ENCODE results near the gene ATG16L1. TPM values are rescaled to one million over a fixed set of nuclear protein-coding genes. Genes with fewer than 3 reads are reported as not detected.
A peak's percentile ranks its signal among the peaks of the same experiment; 100 is the strongest.

The ATG16L1 gene
- polyA plus RNA-seq, 3 donors, result 3.3 to 22.9 (median 4.3) TPM

DNA sequence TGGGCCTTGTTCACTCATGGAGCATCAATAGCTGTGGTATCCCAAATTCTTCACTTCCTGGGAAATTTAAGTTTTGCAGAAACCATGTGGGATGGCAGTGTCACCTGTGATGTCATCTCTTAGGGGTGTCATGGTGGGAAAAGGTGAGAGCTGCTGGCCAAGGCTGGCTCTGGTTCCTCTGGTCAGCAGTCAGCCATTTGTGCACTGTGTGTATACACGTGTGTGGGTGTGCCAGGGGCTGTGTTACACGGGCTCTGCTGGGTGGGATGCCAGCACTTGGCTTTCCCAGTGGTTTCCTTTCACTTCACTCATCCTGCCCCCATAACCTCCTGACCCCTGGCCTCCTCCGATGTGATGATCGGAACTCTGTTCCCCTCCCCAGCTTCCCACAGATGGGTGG, 77.4 kb downstream of the ATG16L1 start:
- Histone ChIP-seq H3K36me3 (replicated peaks in 1 of 2; ENCODE audit: control insufficient read depth in 1 of 2, insufficient read depth in 2 of 2, low read length in 2 of 2) (no peaks in the 10 kb centered on the region), H3K4me3 (replicated peaks in 1 of 3; ENCODE audit: low read depth in 2 of 3, low read length in 3 of 3) (no peak overlapping the region), H3K27ac (ENCODE audit: low read depth in 1 of 2, low read length in 2 of 2) (no peak overlapping the region), H3K79me2 (ENCODE audit: insufficient read depth, low read length) (no peaks in the 10 kb centered on the region), H3K9ac (ENCODE audit: insufficient read depth, low read length, poor library complexity, severe bottlenecking) (no peak overlapping the region), H3K9me3 (replicated peaks in 1 of 2; ENCODE audit: control insufficient read depth in 1 of 2, insufficient read depth in 1 of 2, low read length in 2 of 2) (no peaks in the 10 kb centered on the region), H3K27me3 (ENCODE audit: control insufficient read depth in 2 of 2, insufficient read depth in 2 of 2, low read length in 2 of 2) (no peaks in the 10 kb centered on the region), H3K4me1 (ENCODE audit: control insufficient read depth in 1 of 2, insufficient read depth in 2 of 2, low read length in 2 of 2) (peaks cover 49 to 51% of the 10 kb centered on the region in 2 donors), H4K20me1 (ENCODE audit: insufficient read depth, low read length) (no peaks in the 10 kb centered on the region), H2AFZ (ENCODE audit: insufficient read depth, low read depth, low read length, poor library complexity, severe bottlenecking) (no peak overlapping the region), H3K4me2 (replicated peaks; ENCODE audit: extremely low read depth, low read length, poor library complexity, severe bottlenecking) (no peak overlapping the region)
- 100% methylated on average over 1 of the region's 4 CpGs for WGBS (ENCODE audit: insufficient coverage)
- peaks cover 57% of the 10 kb centered on the region for H3K4me1 Mint-ChIP-seq
- TF ChIP-seq, protein P1, sequence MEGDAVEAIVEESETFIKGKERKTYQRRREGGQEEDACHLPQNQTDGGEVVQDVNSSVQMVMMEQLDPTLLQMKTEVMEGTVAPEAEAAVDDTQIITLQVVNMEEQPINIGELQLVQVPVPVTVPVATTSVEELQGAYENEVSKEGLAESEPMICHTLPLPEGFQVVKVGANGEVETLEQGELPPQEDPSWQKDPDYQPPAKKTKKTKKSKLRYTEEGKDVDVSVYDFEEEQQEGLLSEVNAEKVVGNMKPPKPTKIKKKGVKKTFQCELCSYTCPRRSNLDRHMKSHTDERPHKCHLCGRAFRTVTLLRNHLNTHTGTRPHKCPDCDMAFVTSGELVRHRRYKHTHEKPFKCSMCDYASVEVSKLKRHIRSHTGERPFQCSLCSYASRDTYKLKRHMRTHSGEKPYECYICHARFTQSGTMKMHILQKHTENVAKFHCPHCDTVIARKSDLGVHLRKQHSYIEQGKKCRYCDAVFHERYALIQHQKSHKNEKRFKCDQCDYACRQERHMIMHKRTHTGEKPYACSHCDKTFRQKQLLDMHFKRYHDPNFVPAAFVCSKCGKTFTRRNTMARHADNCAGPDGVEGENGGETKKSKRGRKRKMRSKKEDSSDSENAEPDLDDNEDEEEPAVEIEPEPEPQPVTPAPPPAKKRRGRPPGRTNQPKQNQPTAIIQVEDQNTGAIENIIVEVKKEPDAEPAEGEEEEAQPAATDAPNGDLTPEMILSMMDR (IDR thresholded peaks at IDR 0.05), result no peak
- H3K36me3 Mint-ChIP-seq, result peaks cover 1 to 6% of the 10 kb centered on the region in 2 donors
- peak overlapping the region in 1 of 7 donors; percentile 30 for H3K27ac Mint-ChIP-seq
- intact Hi-C loops (cut with micrococcal nuclease), result no loop called here
- peaks cover 0 to 4% (median 1%) of the 10 kb centered on the region in 3 donors for H3K27me3 Mint-ChIP-seq (ENCODE audit: low read depth in 3 of 3)
- DNase-seq, result no peak
- H3K4me3 Mint-ChIP-seq, result no peak overlapping the region
- peaks cover 0 to 4% (median 1%) of the 10 kb centered on the region in 7 donors for H3K9me3 Mint-ChIP-seq

DNA sequence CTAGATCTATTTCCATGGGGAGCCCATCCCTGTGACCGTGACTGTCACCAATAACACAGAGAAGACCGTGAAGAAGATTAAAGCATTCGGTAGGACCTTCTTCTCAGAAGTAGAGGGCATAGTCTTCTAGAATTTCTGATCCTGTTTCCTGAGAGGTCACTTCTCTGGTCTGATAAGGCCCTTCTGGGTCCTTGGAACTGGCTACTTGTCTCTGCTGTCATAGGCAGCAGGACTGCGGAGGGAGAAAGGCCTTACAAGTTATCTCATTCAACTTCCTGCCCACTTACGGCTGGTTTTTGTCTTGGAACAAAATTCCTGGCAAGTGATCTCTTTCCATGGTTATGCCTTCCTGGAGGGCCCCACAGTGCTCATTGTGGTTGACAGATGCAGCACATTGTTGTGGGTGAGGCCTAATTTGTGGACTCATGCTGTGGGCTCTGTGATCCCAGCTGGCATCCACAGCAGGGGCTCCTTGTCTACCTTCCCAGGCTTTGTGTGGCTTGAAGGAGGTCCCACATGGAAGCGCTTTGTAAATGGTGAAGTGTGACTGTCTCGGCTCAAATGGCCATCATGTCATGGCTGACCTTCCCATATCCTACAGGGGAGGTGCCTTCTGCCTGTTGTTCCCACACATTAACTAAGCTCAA, 78.1 kb downstream of the ATG16L1 start:
- Histone ChIP-seq H3K9me3 (replicated peaks in 1 of 2; ENCODE audit: control insufficient read depth in 1 of 2, insufficient read depth in 1 of 2, low read length in 2 of 2) (no peaks in the 10 kb centered on the region), H3K36me3 (replicated peaks in 1 of 2; ENCODE audit: control insufficient read depth in 1 of 2, insufficient read depth in 2 of 2, low read length in 2 of 2) (no peaks in the 10 kb centered on the region), H2AFZ (ENCODE audit: insufficient read depth, low read depth, low read length, poor library complexity, severe bottlenecking) (peak overlapping the region; percentile 58), H3K27me3 (ENCODE audit: control insufficient read depth in 2 of 2, insufficient read depth in 2 of 2, low read length in 2 of 2) (no peaks in the 10 kb centered on the region), H3K4me3 (replicated peaks in 1 of 3; ENCODE audit: low read depth in 2 of 3, low read length in 3 of 3) (no peak overlapping the region), H3K4me1 (ENCODE audit: control insufficient read depth in 1 of 2, insufficient read depth in 2 of 2, low read length in 2 of 2) (peaks cover 56 to 57% of the 10 kb centered on the region in 2 donors), H3K4me2 (replicated peaks; ENCODE audit: extremely low read depth, low read length, poor library complexity, severe bottlenecking) (no peak overlapping the region), H3K27ac (ENCODE audit: low read depth in 1 of 2, low read length in 2 of 2) (peak overlapping the region in 1 of 2 donors; percentile 92), H3K9ac (ENCODE audit: insufficient read depth, low read length, poor library complexity, severe bottlenecking) (no peak overlapping the region), H3K79me2 (ENCODE audit: insufficient read depth, low read length) (no peaks in the 10 kb centered on the region), H4K20me1 (ENCODE audit: insufficient read depth, low read length) (no peaks in the 10 kb centered on the region)
- H3K4me3 Mint-ChIP-seq, result no peak overlapping the region
- TF ChIP-seq, protein P1 (IDR thresholded peaks at IDR 0.05), result no peak
- H3K4me1 Mint-ChIP-seq, result peaks cover 59% of the 10 kb centered on the region
- H3K27ac Mint-ChIP-seq, result peak overlapping the region in 5 of 7 donors; percentile 17 to 89 (median 70)
- peaks cover 0 to 4% (median 1%) of the 10 kb centered on the region in 7 donors for H3K9me3 Mint-ChIP-seq
- H3K27me3 Mint-ChIP-seq (ENCODE audit: low read depth in 3 of 3), result peaks cover 0 to 4% (median 0%) of the 10 kb centered on the region in 3 donors
- 100% methylated on average over 3 of the region's 7 CpGs for WGBS (ENCODE audit: insufficient coverage)
- intact Hi-C loops (cut with micrococcal nuclease), result loop anchor here in 1 of 2 donors (5.0 kb wide), 1 partner anchor 77 kb away; the partner anchor contains the start of gene ATG16L1
- DNase-seq, result no peak
- peaks cover 6 to 7% of the 10 kb centered on the region in 2 donors for H3K36me3 Mint-ChIP-seq

Measured in CD14-positive monocyte (primary cell).